Epidermal melanocyte (primary cell): ENCODE measurements around the gene FBXO47.

ENCODE experiments used
- DNase-seq: peaks from one replicate; pipeline ENCODE4 v3.0.0; 2011; ENCODE audit warnings: low spot score; ENCODE audit not compliant: insufficient read length

The FBXO47 gene

DNA sequence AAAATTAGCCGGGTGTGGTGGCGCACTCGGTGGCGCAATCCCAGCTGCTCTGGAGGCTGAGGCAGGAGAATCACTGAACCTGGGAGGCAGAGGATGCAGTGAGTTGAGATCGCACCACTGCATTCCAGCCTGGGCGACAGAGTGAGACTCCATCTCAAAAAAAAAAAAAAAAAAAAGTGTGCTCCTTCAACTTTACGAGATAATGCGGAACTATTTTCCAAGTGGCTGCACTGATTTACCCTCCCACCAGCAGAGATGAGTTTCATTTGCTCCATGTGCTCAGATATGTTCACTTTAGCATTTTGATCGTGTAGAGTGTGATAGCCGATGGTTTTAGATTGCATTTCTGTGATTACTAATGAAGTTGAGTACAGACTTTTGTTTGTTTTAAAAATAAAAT, 61.8 kb downstream of the FBXO47 start:
- no peak for DNase-seq

- no peak for DNase-seq
These were observed 62.3 kb downstream of the FBXO47 start for GRCh38 chr17:38904892-38905291.

- DNase-seq = no peak
These were observed 63.8 kb downstream of the FBXO47 start for GRCh38 chr17:38903404-38903803.

- DNase-seq = peak; percentile 68
These were observed 66.1 kb downstream of the FBXO47 start for GRCh38 chr17:38900978-38901656.

DNA sequence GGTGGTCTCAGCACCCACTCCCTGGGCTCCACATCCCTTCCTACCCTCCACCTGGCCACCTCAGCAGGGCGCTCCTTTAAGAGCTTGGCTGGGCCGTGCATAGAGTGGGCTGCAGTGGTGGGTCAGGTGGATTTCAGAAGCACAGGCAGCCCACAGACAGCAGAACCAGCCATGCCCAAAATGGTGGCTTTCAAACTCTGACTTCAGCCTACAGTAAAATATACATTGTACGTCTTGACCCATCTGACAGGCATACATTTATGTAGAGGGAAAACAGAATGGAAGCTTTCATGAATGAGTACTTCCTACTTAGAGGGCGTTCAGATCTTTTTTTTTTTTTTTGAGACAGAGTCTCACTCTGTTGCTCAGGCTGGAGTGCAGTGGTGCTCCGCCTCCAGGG, 67.8 kb downstream of the FBXO47 start:
- no peak for DNase-seq

GRCh38 chr17:38898812-38899348, 68.3 kb downstream of the FBXO47 start:
- DNase-seq = no peak

DNA sequence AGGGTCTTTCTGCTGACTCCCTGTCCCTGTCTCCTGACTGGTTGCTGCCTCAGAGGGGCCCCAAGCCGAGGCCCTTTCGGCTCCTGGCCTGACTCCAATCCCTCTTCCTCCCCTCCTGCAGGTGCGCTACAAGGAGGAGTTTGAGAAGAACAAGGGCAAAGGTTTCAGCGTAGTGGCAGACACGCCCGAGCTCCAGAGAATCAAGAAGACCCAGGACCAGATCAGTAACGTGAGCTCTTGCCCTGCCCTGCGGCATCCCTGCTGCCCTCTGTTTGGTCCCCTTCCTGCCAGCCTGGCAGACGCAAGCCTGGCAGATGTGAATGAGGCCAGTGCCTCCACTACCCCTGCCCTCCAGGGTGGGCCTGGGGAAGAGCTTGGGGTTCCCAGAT, 68.9 kb downstream of the FBXO47 start:
- no peak for DNase-seq

GRCh38 chr17:38897671-38898290, 69.4 kb downstream of the FBXO47 start:
- DNase-seq = peak; percentile 67

DNA sequence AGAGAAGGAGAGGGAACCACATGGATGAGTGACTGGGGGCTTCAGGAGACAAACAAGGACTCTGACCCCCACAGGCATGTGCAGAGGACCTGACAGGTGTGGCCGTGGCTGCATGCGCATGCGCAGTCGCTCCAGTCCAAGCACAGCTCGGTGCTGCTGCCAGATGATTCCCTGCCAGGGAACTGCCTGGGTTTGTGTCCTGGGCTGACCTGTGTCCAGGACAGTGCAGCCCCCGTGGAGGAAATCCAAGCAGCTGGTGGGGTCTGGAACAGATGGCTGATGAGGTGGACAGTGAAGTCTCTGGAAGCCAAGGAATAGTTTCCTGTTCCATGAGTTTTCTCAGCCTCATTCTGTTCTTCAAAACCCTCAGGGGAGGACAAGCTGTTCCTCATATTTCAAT, 70.0 kb downstream of the FBXO47 start:
- no peak for DNase-seq

DNA sequence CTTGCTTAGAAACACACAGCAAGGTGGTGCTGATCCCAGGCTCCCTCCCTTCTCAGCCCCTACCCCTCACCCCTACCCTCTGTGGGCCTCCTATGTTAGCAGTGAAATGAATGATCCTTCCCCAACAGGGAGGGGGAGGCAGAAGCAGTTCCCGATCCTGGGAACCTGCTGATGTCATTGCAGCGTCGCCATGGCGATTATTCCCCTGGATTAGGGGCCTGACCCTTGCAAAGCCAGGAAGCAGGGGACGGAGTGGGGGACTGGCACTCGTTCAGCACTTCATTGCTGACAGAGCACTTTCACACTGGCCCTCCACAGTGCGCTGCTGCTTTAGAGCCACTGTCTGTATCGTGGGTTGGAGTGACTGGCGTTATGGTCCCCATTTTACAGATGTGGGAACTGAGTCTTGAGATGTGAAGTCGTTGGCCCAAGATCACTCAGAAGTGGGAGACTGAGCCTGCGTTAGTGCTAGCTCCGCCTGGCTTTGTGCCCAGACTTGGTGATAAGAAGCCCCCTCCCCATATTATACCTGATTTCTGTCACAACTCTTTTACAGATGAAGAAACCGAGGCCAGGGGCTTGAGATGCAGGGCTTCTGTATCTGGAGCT, 70.8 kb downstream of the FBXO47 start:
- no peak for DNase-seq

DNA sequence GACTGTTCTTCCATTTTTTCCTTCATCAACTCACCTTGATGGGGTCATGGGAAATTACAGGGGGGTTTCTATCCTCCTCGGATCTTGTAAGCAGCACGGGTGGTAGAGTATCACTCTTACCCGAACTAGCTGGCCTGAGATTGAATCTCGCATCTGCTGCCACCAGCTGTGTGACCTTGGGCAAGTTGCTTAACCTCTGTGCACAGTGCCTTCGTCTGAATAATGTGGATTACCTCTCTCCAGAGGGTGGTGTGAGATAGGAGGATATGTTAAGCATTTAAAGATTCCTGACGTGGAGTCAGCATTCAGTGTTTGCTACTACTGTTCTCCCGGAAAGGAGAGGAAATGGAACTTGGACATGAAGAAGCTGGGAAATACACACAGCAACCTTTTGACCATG, 72.9 kb downstream of the FBXO47 start:
- no peak for DNase-seq

GRCh38 chr17:38893607-38894006, 73.6 kb downstream of the FBXO47 start:
- DNase-seq = peak; percentile 36

- no peak for DNase-seq
These were observed 74.1 kb downstream of the FBXO47 start for GRCh38 chr17:38893113-38893512.

DNA sequence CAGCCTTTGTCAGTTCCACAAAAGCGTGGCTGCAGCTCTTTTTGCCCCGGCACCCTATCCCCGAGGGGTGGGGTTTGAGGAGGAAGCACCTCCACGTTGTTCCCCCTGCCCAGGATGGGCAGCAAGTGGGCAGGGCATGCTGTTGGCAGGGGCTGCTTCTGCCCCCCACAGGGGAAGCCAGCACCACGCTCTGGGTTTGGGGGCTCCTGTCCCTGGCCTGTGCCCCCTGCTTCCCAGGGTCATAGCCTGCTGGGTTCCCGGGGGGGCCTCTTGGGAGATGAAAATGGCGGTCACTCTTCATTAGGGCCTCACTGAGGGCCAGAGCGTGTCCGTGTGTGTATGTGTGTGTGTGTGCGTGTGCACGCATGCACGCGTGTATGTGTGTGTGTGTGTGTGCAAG, 74.6 kb downstream of the FBXO47 start:
- no peak for DNase-seq

GRCh38 chr17:38892083-38892482, 75.1 kb downstream of the FBXO47 start:
- no peak for DNase-seq

DNA sequence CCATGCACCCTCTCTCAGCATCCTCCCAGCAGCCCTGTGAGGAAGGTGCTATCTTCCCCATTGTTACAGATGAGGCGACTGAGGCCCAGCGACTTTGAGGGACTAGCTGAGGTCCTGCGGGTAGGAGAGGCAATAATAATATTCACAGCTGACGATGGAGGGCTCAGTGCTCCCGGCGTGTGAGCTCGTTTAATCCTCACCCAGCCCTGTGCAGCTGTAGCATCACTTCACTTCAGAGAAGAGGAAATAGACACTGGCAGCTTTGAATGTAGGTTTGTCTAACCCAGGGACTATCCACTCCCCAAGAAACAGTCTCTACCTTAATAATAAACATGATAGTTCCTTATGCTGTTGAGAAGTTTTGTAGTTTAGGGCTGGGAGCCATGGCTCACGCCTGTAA, 75.8 kb downstream of the FBXO47 start:
- DNase-seq = no peak

GRCh38 chr17:38890410-38890746, 76.8 kb downstream of the FBXO47 start:
- DNase-seq = no peak

DNA sequence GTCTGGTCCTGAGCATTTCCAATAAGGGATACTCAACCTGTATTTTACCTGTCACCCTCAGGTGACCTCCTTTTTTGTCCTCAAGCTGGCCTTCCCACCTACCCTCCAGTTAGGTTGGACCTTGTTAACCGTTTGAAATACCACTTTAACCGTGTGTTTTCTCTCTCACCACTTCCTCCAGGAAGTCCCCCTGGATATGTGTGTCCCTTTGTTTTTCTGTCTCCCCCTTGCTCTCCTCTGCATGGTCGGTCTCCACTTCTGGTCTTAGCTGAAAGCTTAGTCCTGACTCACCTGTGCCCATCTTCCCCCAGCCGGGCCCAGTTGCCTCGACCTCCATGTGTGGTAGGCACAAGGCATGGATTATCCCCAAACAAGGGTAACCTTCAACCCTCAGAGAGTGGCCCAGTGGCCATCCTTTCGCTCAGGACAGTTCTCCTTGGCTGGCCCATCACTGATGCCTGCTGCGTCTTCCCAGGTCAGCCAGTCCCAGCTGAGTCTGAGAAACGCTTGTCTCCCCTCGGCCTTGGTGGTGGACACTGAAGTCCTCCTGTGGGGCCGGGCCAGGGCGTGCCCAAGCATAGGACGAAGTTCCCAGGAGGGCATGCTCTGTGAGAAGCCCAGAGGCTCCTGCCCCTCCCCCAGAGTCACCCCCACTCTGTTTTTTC, 77.3 kb downstream of the FBXO47 start:
- DNase-seq = no peak

GRCh38 chr17:38888842-38889241, 78.4 kb downstream of the FBXO47 start:
- DNase-seq = no peak

DNA sequence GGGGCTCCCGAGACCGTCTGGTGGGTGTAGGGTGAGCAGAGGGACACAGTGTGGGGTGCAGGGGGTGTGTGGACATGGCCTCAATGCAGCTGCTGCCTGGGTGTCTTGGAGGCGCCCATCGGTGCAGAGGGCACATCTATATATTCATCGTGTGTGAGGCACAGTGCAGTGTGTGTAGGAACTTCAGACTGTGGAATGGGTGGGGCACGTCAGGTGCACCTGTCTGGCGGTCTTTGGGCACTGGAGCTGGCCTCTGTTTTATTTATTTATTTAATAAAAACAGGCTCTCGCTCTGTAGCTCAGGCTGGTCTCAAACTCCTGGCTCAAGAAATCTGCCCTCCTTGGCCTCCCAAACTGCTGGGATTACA, 80.6 kb downstream of the FBXO47 start:
- no peak for DNase-seq
